ENCODE data around the gene MAGI1. TPM values are rescaled to one million over a fixed set of nuclear protein-coding genes. Genes with fewer than 3 reads are reported as not detected.

MAGI1 gene
- polyA plus RNA-seq, 3 donors, result 29.7 to 33.5 (median 30.7) TPM

- no peak for DNase-seq (ENCODE audit: extremely low read depth in 1 of 11, low read depth in 9 of 11, low spot score in 4 of 11)
Measured at GRCh38 chr3:65958216-65958615, 80.5 kb downstream of the MAGI1 start.

- DNase-seq (ENCODE audit: extremely low read depth in 1 of 11, low read depth in 9 of 11, low spot score in 4 of 11), result no peak
Measured at GRCh38 chr3:65955792-65956477, 82.8 kb downstream of the MAGI1 start.

- peak in 8 of 11 donors; percentile 26 to 70 (median 46) for DNase-seq (ENCODE audit: extremely low read depth in 1 of 11, low read depth in 9 of 11, low spot score in 4 of 11)
Measured at GRCh38 chr3:65953881-65954733, 84.6 kb downstream of the MAGI1 start.

- peak in 9 of 11 donors; percentile 33 to 72 (median 52) for DNase-seq (ENCODE audit: extremely low read depth in 1 of 11, low read depth in 9 of 11, low spot score in 4 of 11)
Measured at GRCh38 chr3:65953301-65953812, 85.4 kb downstream of the MAGI1 start.

- DNase-seq (ENCODE audit: extremely low read depth in 1 of 11, low read depth in 9 of 11, low spot score in 4 of 11), result no peak
Measured at GRCh38 chr3:65952842-65953241, 85.9 kb downstream of the MAGI1 start.

GRCh38 chr3:65951836-65952505, 86.7 kb downstream of the MAGI1 start:
- DNase-seq (ENCODE audit: extremely low read depth in 1 of 11, low read depth in 9 of 11, low spot score in 4 of 11), result no peak

- no peak for DNase-seq (ENCODE audit: extremely low read depth in 1 of 11, low read depth in 9 of 11, low spot score in 4 of 11)
Measured at GRCh38 chr3:65950340-65951326, 88.1 kb downstream of the MAGI1 start.

GRCh38 chr3:65948841-65949573, 89.7 kb downstream of the MAGI1 start:
- peak in 1 of 11 donors; percentile 28 for DNase-seq (ENCODE audit: extremely low read depth in 1 of 11, low read depth in 9 of 11, low spot score in 4 of 11)

GRCh38 chr3:65946438-65946837, 92.3 kb downstream of the MAGI1 start:
- no peak for DNase-seq (ENCODE audit: extremely low read depth in 1 of 11, low read depth in 9 of 11, low spot score in 4 of 11)

- no peak for DNase-seq (ENCODE audit: extremely low read depth in 1 of 11, low read depth in 9 of 11, low spot score in 4 of 11)
Measured at GRCh38 chr3:65945953-65946352, 92.8 kb downstream of the MAGI1 start.

- DNase-seq (ENCODE audit: extremely low read depth in 1 of 11, low read depth in 9 of 11, low spot score in 4 of 11), result no peak
Measured at GRCh38 chr3:65945480-65945879, 93.2 kb downstream of the MAGI1 start.

- no peak for DNase-seq (ENCODE audit: extremely low read depth in 1 of 11, low read depth in 9 of 11, low spot score in 4 of 11)
Measured at GRCh38 chr3:65944252-65944651, 94.5 kb downstream of the MAGI1 start.

GRCh38 chr3:65939801-65940246, 98.9 kb downstream of the MAGI1 start:
- DNase-seq (ENCODE audit: extremely low read depth in 1 of 11, low read depth in 9 of 11, low spot score in 4 of 11), result no peak

GRCh38 chr3:65939184-65939583, 99.5 kb downstream of the MAGI1 start:
- no peak for DNase-seq (ENCODE audit: extremely low read depth in 1 of 11, low read depth in 9 of 11, low spot score in 4 of 11)

GRCh38 chr3:65938676-65939075, 100.0 kb downstream of the MAGI1 start:
- no peak for DNase-seq (ENCODE audit: extremely low read depth in 1 of 11, low read depth in 9 of 11, low spot score in 4 of 11)

- no peak for DNase-seq (ENCODE audit: extremely low read depth in 1 of 11, low read depth in 9 of 11, low spot score in 4 of 11)
Measured at GRCh38 chr3:65938147-65938546, 100.6 kb downstream of the MAGI1 start.

- no peak for DNase-seq (ENCODE audit: extremely low read depth in 1 of 11, low read depth in 9 of 11, low spot score in 4 of 11)
Measured at GRCh38 chr3:65936908-65937638, 101.6 kb downstream of the MAGI1 start.
